Upper lobe of left lung (tissue), 6 donors: Measurements from ENCODE around the gene EPYC. TPM values are rescaled to one million over a fixed set of nuclear protein-coding genes. Genes with fewer than 3 reads are reported as not detected.

Experiments used
- ATAC-seq, 2 donors: fragments of 200-7000 bp; cut with Tn5 transposase; one replicate each; pipeline ENCODE4 v1.9.1; 2022; ENCODE audit warnings: mild to moderate bottlenecking in 2 of 2, moderate library complexity in 2 of 2; ENCODE audit not compliant: low FRiP score in 2 of 2
- DNase-seq, 2 donors: peaks; one replicate each; pipeline ENCODE4 v3.0.0-alpha.2; 2019 to 2020
- H3K27ac ChIP-seq, 4 donors: fragments of 200-600 bp; sonication (generic); one replicate each; pipeline ENCODE4 v1.5.1; 2016 to 2019
- H3K27me3 ChIP-seq, 4 donors: fragments of 200-600 bp; sonication (generic); one replicate each; pipeline ENCODE4 v1.5.1; 2017 to 2019
- H3K36me3 ChIP-seq, 4 donors: fragments of 200-600 bp; sonication (generic); one replicate each; pipeline ENCODE4 v1.5.1; 2016 to 2019
- H3K4me1 ChIP-seq, 4 donors: fragments of 200-600 bp; sonication (generic); one replicate each; pipeline ENCODE4 v1.5.1; 2018 to 2019
- H3K4me3 ChIP-seq, 4 donors: fragments of 200-600 bp; sonication (generic); one replicate each; pipeline ENCODE4 v1.5.1; 2017 to 2019; ENCODE audit warnings: mild to moderate bottlenecking in 2 of 4, moderate library complexity in 1 of 4
- H3K9me3 ChIP-seq, 4 donors: fragments of 200-600 bp; sonication (generic); one replicate each; pipeline ENCODE4 v1.5.1; 2018 to 2019
- EP300 ChIP-seq, 4 donors: sonication (generic); formaldehyde crosslinking; IDR thresholded peaks; one replicate each; pipeline ENCODE4 v1.5.1; 2017; ENCODE audit warnings: antibody characterized with exemption in 4 of 4, control low read depth in 2 of 4
- POLR2A ChIP-seq, 4 donors: fragments of 450-650 bp; IDR thresholded peaks; one replicate each; pipeline ENCODE4 v1.5.1; 2016 to 2017; ENCODE audit warnings: antibody characterized with exemption in 4 of 4, mild to moderate bottlenecking in 2 of 4
- POLR2AphosphoS5 ChIP-seq, 2 donors: sonication (generic); formaldehyde crosslinking; IDR thresholded peaks; one replicate each; pipeline ENCODE4 v1.5.1; 2017; ENCODE audit warnings: antibody characterized with exemption in 2 of 2
- WGBS, 2 donors: methylation state at CpG; one replicate each; pipeline ENCODE4 v1.1.5; 2017 to 2018; 5-methylcytosine and 5-hydroxymethylcytosine counted together
- total RNA-seq, 6 donors: library from RNA; depleted of rRNA in 4 of 6; stranded (reverse); fragments of >200 nt in 4 of 6; gene quantifications; one replicate each; pipeline versions ENCODE4 v1.1.0 to v1.2.1, GENCODE V29; 2016 to 2021
- TF ChIP-seq, protein P1 (sequence below), 6 experiments: fragments of 450-650 bp in 4 of 6; fragments of 200-600 bp in 2 of 6; sonication (generic) in 2 of 6; IDR thresholded peaks; one replicate each; pipeline ENCODE4 v1.5.1; 2016 to 2019; ENCODE audit warnings: antibody characterized with exemption in 6 of 6
- donor health status: DM: no; HTN: no; CAD: no; lungs with moderate emphysema.
- donor health status: DM: no; HTN: yes; CAD: no; lungs with severe emphysema.

The EPYC gene
- total RNA-seq, 6 donors from 2014 or later = not detected

DNA sequence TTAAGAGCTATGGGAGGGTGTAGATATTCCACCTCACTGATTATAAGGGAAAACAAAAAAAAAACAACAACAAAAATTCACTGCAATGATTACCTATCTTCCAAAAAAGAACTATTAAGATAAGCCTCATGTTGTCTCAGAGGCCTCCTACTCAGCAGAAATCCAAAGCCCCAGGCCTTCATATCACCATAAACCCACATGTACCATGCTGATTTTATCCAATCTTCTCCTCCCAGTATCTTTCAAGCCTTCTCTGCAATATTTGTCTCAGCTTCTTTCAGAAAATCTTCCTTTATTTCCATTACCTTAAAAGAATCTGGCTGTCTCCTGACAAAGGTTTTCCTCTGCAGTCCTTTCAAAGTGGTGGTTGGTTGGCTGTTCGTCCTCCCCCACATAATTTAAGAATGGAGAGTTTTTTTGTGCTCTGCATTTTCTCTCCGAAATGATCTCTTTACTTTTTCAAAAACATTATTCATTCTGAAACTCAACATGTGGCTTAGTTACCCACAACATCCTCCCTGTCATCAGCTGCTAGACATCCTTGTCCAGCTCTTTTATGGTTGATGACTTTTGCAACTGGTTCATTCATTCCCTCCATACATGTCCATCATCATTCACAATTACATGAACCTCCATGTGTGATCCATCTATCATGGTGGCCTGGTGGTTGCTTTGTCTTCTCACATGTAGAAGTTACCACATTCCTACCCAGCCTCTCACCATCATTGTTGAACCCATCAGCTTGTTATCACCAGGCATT is 2.9 kb upstream of the EPYC start:
- H3K36me3 ChIP-seq = no peaks in the 10 kb centered on the region
- H3K4me3 ChIP-seq = no peak overlapping the region
- H3K27me3 ChIP-seq = no peaks in the 10 kb centered on the region
- WGBS, 2 donors = 62 to 66% methylated on average over 2 of the region's 2 CpGs
- H3K4me1 ChIP-seq = no peaks in the 10 kb centered on the region
- ATAC-seq (no peak), DNase-seq (no peak)
- H3K27ac ChIP-seq = no peak overlapping the region
- H3K9me3 ChIP-seq = no peaks in the 10 kb centered on the region
- TF ChIP-seq EP300 (IDR thresholded peaks at IDR 0.05) = no peak
- TF ChIP-seq POLR2AphosphoS5 (IDR thresholded peaks at IDR 0.05) = no peak
- TF ChIP-seq POLR2A (IDR thresholded peaks at IDR 0.05) = no peak
- TF ChIP-seq, protein P1, sequence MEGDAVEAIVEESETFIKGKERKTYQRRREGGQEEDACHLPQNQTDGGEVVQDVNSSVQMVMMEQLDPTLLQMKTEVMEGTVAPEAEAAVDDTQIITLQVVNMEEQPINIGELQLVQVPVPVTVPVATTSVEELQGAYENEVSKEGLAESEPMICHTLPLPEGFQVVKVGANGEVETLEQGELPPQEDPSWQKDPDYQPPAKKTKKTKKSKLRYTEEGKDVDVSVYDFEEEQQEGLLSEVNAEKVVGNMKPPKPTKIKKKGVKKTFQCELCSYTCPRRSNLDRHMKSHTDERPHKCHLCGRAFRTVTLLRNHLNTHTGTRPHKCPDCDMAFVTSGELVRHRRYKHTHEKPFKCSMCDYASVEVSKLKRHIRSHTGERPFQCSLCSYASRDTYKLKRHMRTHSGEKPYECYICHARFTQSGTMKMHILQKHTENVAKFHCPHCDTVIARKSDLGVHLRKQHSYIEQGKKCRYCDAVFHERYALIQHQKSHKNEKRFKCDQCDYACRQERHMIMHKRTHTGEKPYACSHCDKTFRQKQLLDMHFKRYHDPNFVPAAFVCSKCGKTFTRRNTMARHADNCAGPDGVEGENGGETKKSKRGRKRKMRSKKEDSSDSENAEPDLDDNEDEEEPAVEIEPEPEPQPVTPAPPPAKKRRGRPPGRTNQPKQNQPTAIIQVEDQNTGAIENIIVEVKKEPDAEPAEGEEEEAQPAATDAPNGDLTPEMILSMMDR (IDR thresholded peaks at IDR 0.05) = no peak

GRCh38 chr12:91003737-91004136 is 1.0 kb downstream of the EPYC start:
- no peak for ATAC-seq
- Histone ChIP-seq H3K4me1 (no peaks in the 10 kb centered on the region), H3K27ac (no peak overlapping the region), H3K27me3 (no peaks in the 10 kb centered on the region), H3K4me3 (no peak overlapping the region), H3K9me3 (no peaks in the 10 kb centered on the region), H3K36me3 (no peaks in the 10 kb centered on the region)
- TF ChIP-seq, protein P1 (IDR thresholded peaks at IDR 0.05) = no peak
- TF ChIP-seq EP300 (IDR thresholded peaks at IDR 0.05) = no peak
- TF ChIP-seq POLR2AphosphoS5 (IDR thresholded peaks at IDR 0.05) = no peak
- no peak for TF ChIP-seq POLR2A (IDR thresholded peaks at IDR 0.05)
- no peak for DNase-seq

- WGBS, 2 donors = 56 to 63% methylated on average over 1 of the region's 1 CpG
- Histone ChIP-seq H3K27me3 (no peaks in the 10 kb centered on the region), H3K4me3 (no peak overlapping the region), H3K4me1 (no peaks in the 10 kb centered on the region), H3K36me3 (no peaks in the 10 kb centered on the region), H3K27ac (no peak overlapping the region), H3K9me3 (no peaks in the 10 kb centered on the region)
- TF ChIP-seq POLR2A (IDR thresholded peaks at IDR 0.05) = no peak
- TF ChIP-seq, protein P1 (IDR thresholded peaks at IDR 0.05) = no peak
- TF ChIP-seq POLR2AphosphoS5 (IDR thresholded peaks at IDR 0.05) = no peak
- no peak for TF ChIP-seq EP300 (IDR thresholded peaks at IDR 0.05)
- ATAC-seq (no peak), DNase-seq (no peak)
Measured at GRCh38 chr12:91001306-91001705, 3.5 kb downstream of the EPYC start.

DNA sequence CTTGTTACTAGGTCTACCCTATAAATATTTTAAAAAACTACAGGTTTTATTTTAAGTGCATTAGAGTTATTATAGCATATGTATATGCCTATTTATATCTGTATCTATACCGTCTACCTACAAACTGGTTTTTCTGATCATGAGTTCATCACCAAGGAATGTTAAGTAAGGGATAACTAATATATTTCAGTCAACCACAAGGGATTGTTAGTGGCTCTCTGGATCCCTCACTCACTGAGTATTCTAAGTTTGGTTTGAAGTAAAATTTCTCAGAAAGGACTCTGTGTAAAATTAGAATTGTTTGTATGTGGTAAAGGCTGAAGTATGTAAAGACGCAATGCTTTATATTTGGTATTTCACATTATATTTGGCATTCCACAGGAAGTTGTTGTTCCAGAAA is 4.8 kb downstream of the EPYC start:
- no peak for DNase-seq
- Histone ChIP-seq H3K27me3 (no peaks in the 10 kb centered on the region), H3K9me3 (no peaks in the 10 kb centered on the region), H3K4me1 (no peaks in the 10 kb centered on the region), H3K36me3 (no peaks in the 10 kb centered on the region), H3K27ac (no peak overlapping the region), H3K4me3 (no peak overlapping the region)
- no peak for ATAC-seq
- TF ChIP-seq EP300 (IDR thresholded peaks at IDR 0.05) (no peak), POLR2AphosphoS5 (IDR thresholded peaks at IDR 0.05) (no peak), POLR2A (IDR thresholded peaks at IDR 0.05) (no peak)
- TF ChIP-seq, protein P1 (IDR thresholded peaks at IDR 0.05) = no peak
- WGBS, 2 donors = 75 to 83% methylated on average over 2 of the region's 2 CpGs

DNA sequence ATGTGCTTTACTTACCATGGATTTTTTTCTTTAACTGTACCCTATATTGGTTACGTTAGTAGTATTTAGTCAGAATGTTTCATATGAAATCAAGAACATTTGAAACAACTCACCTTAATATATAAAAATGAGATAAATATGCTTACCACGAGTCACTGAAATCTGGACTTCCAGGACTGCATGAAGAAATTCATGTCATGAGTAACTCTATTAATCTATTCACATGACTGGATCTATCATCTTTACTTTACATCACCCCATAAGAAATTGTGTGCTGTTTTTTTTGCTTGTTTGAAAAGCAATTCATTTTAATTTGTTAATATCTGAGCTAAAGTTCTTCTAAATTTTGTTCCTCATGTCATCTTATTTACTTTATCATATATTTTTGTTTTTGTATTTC is 5.2 kb downstream of the EPYC start:
- Histone ChIP-seq H3K27ac (no peak overlapping the region), H3K9me3 (no peaks in the 10 kb centered on the region), H3K4me1 (no peaks in the 10 kb centered on the region), H3K27me3 (no peaks in the 10 kb centered on the region), H3K4me3 (no peak overlapping the region), H3K36me3 (no peaks in the 10 kb centered on the region)
- 90 to 94% methylated on average over 2 of the region's 2 CpGs for WGBS, 2 donors
- ATAC-seq (no peak), DNase-seq (no peak)
- no peak for TF ChIP-seq POLR2A (IDR thresholded peaks at IDR 0.05)
- no peak for TF ChIP-seq POLR2AphosphoS5 (IDR thresholded peaks at IDR 0.05)
- TF ChIP-seq, protein P1 (IDR thresholded peaks at IDR 0.05) = no peak
- TF ChIP-seq EP300 (IDR thresholded peaks at IDR 0.05) = no peak
